ENCODE measurements around the gene HID1. TPM values are rescaled to one million over a fixed set of nuclear protein-coding genes. Genes with fewer than 3 reads are reported as not detected.
"Not testable (repeated sequence)": the region's sequence is repeated elsewhere in the genome, so short reads cannot be mapped to it uniquely, and the experiment has no call there.

The HID1 gene
- total RNA-seq, 1 donor from 2014 or later, result 8.5 TPM

DNA sequence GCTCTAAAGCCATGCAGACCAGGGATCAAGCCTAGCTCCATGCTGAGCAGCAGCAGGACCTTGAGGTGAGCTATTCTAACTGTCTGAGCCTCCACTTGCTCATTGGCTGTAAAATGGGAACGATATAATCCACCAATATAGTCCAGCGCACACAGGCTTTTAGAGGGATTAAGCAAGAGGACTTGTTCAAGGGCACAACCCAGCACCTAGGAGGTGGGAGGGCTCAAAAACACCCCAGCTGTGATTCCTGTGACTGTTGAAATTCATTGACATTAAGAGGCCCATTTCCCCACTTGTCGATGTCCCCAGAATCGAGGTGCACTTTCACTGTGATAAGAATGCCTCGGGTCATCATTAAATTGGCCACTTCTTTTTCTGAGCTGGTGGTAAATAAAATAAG is 53.7 kb downstream of the HID1 start:
- no peak for ATAC-seq
- intact Hi-C loops (cut with DNase I), result no loop called here
- no peak for DNase-seq (ENCODE audit: missing footprints)

DNA sequence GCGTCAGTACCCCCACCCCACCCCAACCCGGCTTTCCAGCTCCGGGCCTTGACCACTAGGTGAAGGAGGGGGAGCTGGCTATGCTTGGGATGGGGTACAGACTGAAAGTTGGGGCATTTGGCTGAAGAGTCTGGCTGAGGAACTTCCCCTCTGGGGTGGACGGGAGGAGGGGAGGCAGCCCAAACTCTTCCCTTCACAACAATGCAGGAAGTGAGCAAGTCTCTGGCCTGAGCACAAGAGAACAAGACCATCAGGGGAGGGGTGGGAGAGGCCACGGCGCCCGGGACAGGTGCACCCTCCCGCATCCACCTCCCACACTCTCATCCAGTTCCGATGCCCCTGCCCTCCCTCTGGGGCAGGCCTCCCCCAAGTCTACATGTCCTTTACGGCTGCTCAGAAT is 55.1 kb downstream of the HID1 start:
- intact Hi-C loops (cut with DNase I), result no loop called here
- no peak for DNase-seq (ENCODE audit: missing footprints)
- ATAC-seq, result no peak

DNA sequence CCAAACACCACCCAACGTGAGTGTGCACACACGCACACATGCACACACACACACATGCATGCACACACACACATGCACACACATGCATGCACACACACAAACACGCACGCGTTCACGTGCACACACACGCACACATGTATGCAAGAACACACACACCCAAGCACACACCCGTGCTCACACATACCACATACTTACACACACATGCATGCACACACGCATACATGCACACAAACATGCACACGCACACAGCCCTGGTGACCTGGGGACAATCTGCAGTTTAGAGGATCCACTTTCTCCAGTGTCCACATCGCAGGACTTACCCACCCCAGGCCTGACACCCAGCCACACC is 55.7 kb downstream of the HID1 start:
- intact Hi-C loops (cut with DNase I), result no loop called here
- no peak for ATAC-seq
- DNase-seq (ENCODE audit: missing footprints), result no peak

DNA sequence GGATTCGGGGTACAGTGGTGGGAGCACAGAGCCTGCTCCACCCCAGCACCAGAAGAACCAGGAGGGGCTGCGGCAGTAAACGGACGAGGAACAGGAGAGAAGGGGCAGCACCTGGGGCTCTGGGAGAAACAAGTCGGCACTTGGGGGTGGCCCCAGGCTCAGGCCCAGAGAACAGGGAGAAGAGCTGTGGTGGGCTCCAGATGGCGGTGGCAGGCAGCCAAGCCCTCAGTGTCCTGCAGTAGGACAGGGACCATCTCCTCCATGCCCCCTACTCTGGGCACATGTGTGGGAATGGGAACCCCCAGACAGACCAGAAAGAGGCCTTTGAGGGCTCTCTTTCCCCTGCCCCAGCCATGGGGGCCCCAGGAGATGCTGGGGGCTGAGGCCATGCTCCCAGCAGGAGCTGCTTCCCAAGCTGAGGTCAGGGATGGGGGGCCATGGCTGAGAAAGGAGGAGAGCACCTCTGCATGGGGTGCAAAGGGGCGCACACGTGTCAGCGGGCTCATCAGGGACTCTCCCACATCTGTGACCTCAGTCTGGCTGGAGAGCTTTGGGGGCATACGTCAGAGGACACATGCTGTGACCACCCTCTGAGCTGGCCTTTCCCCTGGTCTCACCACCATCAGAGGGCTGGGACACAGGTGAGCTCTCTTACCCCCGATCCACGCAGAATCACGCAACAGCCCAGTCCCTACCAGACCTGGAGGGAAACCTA is 56.3 kb downstream of the HID1 start:
- intact Hi-C loops (cut with DNase I), result no loop called here
- no peak for DNase-seq (ENCODE audit: missing footprints)
- no peak for ATAC-seq

DNA sequence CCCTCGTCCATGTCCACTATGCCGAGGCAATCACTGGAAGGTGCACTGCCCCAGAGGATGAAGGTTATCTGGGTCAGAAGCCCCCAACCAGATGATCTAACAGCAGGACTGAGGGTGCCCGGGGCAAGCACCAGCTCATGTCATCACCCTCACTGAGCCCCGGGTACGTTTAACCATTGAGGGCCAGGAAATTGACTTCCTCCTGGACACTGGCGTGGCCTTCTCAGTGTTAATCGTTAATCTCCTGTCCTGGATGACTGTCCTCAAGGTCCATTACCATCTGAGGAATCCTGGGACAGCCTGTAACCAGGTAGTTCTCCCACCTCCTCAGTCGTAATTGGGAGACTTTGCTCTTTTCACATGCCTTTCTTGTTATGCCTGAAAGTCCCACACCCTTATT is 61.1 kb downstream of the HID1 start:
- intact Hi-C loops (cut with DNase I); ATAC-seq; DNase-seq (ENCODE audit: missing footprints): not testable (repeated sequence)

DNA sequence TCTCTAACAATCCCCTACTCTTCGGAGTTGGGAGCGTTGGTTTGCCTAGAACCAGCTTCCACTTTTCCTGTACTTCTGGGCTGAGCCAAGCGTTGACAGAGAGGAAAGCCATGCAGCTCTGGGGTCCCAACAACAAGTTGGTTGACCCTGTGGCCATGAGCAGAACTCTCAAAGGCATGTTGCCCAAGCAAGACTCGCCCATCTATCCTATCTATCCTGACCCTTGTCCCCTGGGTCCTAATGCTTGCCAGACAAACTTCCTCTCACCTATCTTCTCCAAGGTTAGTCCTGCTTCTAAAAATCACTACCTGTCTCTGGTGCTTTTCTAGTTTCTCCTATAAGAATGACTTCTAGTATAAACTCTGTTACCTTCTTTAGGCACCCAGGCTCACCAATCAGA is 63.5 kb downstream of the HID1 start:
- intact Hi-C loops (cut with DNase I); ATAC-seq; DNase-seq (ENCODE audit: missing footprints): not testable (repeated sequence)

DNA sequence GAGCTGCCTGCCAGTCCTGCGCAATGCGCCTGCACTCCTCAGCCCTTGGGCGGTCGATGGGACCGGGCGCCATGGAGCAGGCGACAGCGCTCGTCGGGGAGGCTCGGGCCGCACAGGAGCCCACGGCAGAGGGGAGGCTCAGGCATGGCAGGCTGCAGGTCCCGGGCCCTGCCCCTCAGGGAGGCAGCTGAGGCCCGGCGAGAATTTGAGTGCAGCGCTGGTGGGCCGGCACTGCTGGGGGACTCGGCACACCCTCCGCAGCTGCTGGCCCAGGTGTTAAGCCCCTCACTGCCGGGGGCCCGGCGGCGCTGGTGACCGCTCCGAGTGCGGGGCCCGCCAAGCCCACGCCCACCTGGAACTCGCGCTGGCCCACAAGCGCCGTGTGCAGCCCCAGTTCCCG is 65.5 kb downstream of the HID1 start:
- intact Hi-C loops (cut with DNase I), result no loop called here
- DNase-seq (ENCODE audit: missing footprints), result no peak
- ATAC-seq, result no peak

DNA sequence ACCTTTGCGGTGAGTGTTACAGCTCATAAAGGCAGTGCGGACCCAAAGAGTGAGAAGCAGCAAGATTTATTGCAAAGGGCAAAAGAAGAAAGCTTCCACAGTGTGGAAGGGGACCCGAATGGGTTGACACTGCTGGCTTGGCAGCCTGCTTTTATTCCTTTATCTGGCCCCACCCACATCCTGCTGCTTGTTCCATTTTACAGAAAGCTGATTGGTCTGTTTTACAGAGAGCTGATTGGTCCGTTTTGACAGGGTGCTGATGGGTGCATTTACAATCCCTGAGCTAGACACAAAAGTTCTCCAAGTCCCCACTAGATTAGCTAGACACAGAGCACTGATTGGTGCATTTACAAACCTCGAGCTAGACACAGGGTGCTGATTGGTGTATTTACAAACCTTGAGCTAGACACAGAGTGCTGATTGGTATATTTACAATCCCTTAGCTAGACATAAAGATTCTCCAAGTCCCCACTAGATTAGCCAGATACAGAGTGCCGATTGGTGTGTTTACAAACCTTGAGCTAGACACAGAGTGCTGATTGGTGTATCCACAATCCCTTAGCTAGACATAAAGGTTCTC is 66.3 kb downstream of the HID1 start:
- intact Hi-C loops (cut with DNase I); DNase-seq (ENCODE audit: missing footprints); ATAC-seq: not testable (repeated sequence)

DNA sequence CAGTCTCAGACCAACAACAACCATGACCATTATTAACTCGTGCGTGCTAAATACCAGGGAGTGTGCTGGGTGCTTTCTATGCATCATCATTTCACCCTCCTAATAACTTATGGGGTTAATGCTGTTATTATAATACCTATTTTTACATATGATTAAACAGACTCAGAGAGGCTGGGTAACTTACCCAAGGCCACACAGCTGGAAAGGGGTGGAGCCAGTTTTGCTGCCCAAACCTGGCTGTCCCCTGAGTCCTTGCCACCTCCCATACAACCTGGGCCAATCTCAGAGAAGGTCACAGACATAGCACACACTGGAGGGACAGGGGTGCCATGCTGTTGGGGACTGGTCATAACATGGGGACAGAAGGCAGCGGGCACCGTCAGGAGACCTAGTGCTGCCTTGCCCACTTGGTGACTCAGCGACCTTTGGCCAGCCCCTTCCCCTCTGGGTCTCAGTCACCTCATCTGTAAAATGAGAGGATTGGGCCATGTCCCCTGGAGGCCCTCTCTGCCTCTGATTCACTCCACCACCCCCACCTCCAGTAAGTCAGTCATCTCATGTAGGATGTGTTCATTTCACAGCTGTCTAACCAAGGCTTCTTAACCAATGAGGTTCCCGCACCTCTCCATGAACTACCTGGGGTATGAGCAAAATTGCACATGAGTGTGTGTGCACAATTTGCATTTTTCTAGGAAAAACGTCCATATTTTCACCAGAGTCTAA is 67.7 kb downstream of the HID1 start:
- intact Hi-C loops (cut with DNase I), result no loop called here
- DNase-seq (ENCODE audit: missing footprints) (no peak), ATAC-seq (no peak)

DNA sequence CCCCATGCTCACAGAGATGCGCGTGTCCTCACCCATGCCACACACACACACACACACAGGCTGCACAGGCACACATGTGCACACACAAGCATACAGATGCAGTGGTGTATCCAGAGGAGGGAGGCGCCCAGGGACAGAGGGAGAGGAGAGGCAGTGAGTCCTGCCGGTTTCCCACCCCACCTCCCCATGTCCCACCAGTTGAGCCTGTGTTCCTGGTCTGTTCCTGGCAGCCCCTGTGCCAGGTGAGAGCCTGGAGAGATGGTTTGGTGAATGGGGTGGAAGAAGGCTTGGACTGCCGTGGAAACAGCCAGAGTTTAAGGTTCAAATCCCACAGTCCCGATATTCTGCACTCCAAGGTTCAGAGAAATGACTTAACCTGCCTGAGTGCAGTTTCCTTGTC is 68.9 kb downstream of the HID1 start:
- ATAC-seq (no peak), DNase-seq (ENCODE audit: missing footprints) (no peak)
- intact Hi-C loops (cut with DNase I), result no loop called here

DNA sequence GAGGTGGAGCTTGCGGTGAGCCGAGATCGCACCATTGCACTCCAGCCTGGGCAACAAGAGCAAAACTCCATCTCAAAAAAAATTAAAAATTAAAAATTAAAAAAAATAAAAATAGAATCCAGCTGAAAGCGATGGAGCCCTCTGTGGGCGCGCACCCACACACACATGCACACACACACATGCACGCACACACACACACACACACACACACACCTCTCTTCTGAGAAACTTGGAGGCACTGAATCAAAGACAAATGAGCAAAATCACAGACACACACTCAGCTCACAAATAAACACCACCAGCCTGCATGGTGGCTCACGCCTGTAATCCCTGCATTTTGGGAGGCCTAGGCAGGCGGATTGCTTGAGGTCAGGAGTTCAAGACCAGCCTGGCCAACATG is 69.5 kb downstream of the HID1 start:
- intact Hi-C loops (cut with DNase I), result no loop called here
- DNase-seq (ENCODE audit: missing footprints) (no peak), ATAC-seq (no peak)

DNA sequence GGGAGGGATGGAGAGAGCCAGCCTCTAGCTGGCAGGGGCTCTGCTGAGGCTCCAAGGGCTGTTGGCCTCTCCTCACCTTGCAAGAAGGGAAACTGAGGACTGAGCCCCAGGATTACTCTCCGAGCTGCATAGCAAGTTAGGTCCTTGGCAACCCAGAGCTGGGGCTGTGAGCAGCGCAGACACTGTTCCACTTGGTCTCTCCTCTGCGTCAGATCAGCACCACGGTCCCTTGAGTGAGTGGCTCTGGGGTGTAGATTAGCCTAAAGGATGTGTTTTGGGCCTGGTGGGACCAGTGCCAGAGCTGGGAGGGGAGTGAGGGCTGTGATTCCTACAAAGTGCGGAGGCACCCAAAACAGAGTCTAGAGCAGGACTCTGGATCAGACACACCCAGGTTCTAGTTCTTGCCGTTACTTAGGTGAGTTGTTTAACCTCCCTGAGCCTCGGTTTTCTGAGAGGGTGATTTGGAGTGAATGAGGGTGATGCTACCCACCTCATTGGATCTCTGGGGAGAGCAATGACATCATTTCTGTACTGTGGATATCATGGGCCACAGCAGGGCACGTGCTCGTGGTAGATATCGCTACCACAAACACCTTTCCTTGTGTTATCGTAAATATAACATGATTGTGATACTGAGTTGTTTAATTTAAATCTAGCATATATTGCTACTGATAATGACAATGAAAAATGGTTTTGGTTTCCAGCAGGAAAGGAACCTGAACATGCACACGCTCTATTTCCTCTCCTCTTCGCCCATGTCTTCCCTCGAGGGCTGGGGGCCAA is 71.0 kb downstream of the HID1 start:
- ATAC-seq (no peak), DNase-seq (ENCODE audit: missing footprints) (no peak)
- intact Hi-C loops (cut with DNase I), result no loop called here

Other genes with a start within 250 kb of the HID1 start
- 2.6 TPM for gene RAB37, start 235.5 kb downstream of the HID1 start, total RNA-seq
- 15.9 TPM for gene NHERF1, start 224.1 kb downstream of the HID1 start, total RNA-seq
- 19.4 TPM for gene NAT9, start 196.4 kb downstream of the HID1 start, total RNA-seq
- 1.2 TPM for gene GRIN2C, start 112.9 kb downstream of the HID1 start, total RNA-seq
- 4.3 TPM for gene FDXR, start 99.8 kb downstream of the HID1 start, total RNA-seq
- 0.19 TPM for gene FADS6, start 79.1 kb downstream of the HID1 start, total RNA-seq
- gene USH1G, start 49.5 kb downstream of the HID1 start, total RNA-seq, result not detected
- gene OTOP2, start 48.5 kb downstream of the HID1 start, total RNA-seq, result not detected
- not detected for gene OTOP3, start 36.9 kb downstream of the HID1 start, total RNA-seq
- 22.1 TPM for gene CDR2L, start 14.9 kb upstream of the HID1 start, total RNA-seq
- gene MRPL58, start 39.9 kb upstream of the HID1 start, total RNA-seq, result 51.4 TPM
- 863 TPM for gene ATP5PD, start 74.2 kb upstream of the HID1 start, total RNA-seq
- gene KCTD2, start 74.5 kb upstream of the HID1 start, total RNA-seq, result 26.7 TPM
- gene SLC16A5, start 115.2 kb upstream of the HID1 start, total RNA-seq, result 7.1 TPM
- 6.4 TPM for gene ARMC7, start 137.2 kb upstream of the HID1 start, total RNA-seq
- 24.6 TPM for gene NT5C, start 159.0 kb upstream of the HID1 start, total RNA-seq
- 17.1 TPM for gene JPT1, start 181.8 kb upstream of the HID1 start, total RNA-seq
- 217 TPM for gene SUMO2, start 210.2 kb upstream of the HID1 start, total RNA-seq
- gene NUP85, start 232.9 kb upstream of the HID1 start, total RNA-seq, result 28.7 TPM

Measured in Right ventricle myocardium inferior (tissue), 1 donor.